NCI-H526 treated with DMSO at 0.1 percent for 48 hours (cell line): ENCODE data around the gene INTS3.

Experiments used
- DNase-seq: peaks from one replicate; lab custom pipeline; 2025; lab: John Stamatoyannopoulos, UW

The INTS3 gene

GRCh38 chr1:153799016-153799415 is 71.2 kb downstream of the INTS3 start:
- DNase-seq = no peak

DNA sequence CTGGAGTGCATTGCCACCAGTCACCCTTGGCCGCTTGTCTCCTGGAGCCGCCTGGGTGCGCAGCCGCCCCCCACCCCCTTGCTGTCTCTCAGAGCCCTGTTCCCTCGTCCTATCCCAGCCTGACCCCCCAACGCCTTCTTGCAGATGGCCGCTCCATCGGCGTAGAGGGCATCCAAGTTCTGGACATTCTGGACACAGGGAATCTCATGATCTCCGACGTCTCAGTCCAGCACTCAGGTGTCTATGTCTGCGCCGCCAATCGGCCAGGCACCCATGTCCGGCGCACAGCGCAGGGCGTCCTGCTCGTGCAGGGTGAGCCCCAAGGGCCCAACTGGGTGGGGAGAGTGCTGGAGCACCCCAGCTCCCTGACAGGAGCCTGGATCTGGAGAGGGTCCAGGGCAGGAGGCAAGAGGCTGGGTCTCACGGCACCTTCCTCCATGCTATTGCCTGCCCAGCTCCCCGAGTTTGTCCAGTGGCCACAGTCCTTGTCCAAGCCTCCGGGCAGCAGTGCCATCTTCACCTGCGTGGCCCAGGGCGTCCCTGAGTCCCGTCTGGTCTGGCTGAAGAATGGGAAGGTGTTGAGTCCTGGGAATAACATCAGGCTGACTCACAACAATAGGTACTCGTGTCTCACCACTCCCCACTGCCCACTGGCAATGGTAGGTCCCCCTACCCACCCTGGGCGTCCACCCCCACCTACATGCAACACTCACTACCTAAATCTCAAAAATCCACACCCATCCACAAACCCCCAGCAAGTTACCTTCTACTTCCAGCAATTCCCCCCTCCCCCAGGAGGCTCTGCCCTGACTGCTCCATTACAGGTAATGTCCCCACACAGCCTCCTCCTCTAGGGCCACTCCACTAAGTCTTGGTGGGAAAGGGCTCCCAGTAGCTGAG is 72.0 kb downstream of the INTS3 start:
- DNase-seq = no peak

GRCh38 chr1:153800516-153800915 is 72.7 kb downstream of the INTS3 start:
- no peak for DNase-seq

- DNase-seq = no peak
Measured at GRCh38 chr1:153801028-153801625, 73.3 kb downstream of the INTS3 start.

DNA sequence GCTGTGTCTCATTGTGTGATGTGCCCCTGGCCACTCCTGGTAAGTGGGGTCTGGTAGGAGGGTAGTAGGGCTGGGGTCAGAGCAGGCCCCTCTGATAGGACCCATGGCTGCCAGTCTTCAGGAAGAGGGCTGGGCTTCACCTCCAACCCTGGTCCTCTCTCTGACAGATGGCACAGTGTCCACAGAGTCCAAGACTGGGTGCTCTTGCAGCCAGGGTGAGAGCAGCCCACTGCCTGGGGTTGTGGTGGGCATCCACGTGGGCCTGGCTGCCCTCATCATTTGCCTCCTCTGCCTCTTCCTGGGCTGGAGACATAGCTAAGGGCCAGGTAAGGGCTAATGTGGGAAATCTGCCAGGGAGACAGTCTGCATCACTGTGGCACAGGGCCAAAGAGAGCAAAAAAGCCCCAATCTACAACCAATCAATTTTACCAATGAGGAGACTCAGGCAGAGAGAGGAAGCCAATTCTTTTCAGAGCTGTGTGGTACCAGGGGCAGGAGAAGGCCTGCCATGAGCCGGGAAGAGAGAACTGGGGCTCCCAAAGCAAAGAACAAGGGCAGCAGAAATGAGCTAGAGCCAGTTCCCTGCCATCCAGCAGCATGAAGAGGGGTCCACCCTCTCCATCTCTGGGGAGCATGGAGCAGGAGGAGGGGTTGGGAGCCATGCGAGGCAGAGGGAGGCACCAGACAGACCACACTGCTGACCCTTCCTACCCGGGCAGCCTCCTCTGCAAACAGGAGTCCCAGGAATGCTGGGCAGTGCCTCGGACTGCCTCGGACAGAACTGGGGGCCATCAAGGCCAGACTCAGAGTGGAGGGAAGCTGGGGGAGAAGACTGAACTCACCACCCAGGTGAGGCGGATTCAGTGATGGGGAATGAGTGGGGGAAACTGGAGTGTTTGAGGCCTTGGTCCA is 74.2 kb downstream of the INTS3 start:
- no peak for DNase-seq

GRCh38 chr1:153803470-153804056 is 75.7 kb downstream of the INTS3 start:
- DNase-seq = no peak

DNA sequence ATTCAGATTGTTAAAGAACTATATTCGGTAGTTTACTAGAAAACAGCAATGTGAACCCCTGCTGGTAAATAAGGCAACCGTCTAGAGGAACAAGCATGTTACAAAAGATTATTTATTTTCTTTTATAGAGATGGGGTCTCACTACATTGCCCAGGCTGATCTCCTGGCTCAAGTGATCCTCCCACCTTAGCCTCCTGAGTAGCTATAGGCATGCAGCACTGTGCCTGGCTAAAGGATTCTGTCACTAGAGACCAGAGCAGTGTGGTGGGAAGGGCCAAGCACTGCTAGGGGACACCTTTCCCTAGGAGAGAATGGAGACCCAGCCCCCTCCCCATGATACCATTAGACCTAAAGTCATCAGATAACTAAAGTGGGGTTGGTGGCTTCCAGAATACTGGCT is 76.3 kb downstream of the INTS3 start:
- DNase-seq = no peak

GRCh38 chr1:153805042-153805745 is 77.3 kb downstream of the INTS3 start:
- DNase-seq = no peak

GRCh38 chr1:153805886-153806719 is 78.3 kb downstream of the INTS3 start:
- no peak for DNase-seq

DNA sequence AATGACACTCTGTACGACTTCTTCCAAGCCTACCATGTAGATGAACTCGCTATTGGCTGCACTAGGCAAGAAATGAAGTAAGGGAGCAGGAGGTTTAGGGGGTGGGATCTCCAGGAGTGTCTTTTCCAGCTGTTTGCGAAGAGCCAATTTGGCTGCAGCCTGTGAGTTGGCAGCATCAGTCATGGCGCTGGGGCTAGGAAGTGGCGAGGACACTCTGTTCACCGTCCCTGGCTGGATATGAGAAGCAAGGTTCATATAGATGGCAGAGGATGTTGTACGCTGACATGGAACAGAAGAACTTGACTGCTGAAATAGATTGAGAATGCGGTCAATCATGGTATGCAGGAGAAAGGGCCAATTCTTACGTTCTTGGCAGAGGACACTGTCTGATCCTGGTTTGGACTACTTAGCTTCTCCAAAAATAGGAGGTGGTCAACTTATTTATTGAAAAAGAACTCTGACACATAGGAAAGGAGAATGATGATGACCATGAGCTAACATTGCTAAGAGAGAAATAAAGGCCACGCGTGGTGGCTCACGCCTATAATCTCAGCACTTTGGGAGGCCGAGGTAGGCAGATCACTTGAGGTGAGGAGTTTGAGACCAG is 88.5 kb downstream of the INTS3 start:
- DNase-seq = no peak

DNA sequence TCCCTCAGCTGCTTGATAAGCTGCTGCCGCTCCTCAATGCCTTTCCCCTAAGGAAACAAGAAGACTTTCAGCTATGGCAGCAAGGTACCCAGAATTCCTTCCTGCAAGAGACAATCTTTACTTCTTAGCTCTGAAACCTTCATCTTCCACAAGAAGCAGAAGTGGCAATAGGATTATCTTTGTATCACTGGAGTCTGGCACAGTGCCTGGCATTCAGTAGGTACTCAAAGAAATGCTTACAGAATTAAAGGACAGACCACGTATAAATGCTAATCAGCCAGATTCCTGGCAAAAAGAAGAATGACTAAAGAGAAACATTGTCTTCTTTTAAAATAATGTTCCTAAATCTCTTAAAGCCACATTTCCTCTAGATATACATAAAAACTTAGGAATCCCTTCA is 91.0 kb downstream of the INTS3 start:
- DNase-seq = no peak
